ENCODE data around the gene ARL4D. TPM values are rescaled to one million over a fixed set of nuclear protein-coding genes. Genes with fewer than 3 reads are reported as not detected.
"Not testable (repeated sequence)": the region's sequence is repeated elsewhere in the genome, so short reads cannot be mapped to it uniquely, and the experiment has no call there.

The ARL4D gene
- polyA plus RNA-seq, 4 donors: 8.7 to 16.8 (median 10.2) TPM

GRCh38 chr17:43392397-43392796 is 6.4 kb upstream of the ARL4D start:
- no peak for DNase-seq (ENCODE audit: low read depth in 4 of 4, low spot score in 3 of 4)

- DNase-seq (ENCODE audit: low read depth in 4 of 4, low spot score in 3 of 4): peak; percentile 82 to 87 (median 86)
Measured at GRCh38 chr17:43393944-43394482, 4.8 kb upstream of the ARL4D start.

- not testable (repeated sequence) for DNase-seq (ENCODE audit: low read depth in 4 of 4, low spot score in 3 of 4)
Measured at GRCh38 chr17:43394696-43395095, 4.1 kb upstream of the ARL4D start.

GRCh38 chr17:43395165-43395564 is 3.6 kb upstream of the ARL4D start:
- DNase-seq (ENCODE audit: low read depth in 4 of 4, low spot score in 3 of 4): no peak

GRCh38 chr17:43396491-43397060 is 2.2 kb upstream of the ARL4D start:
- no peak for DNase-seq (ENCODE audit: low read depth in 4 of 4, low spot score in 3 of 4)

GRCh38 chr17:43399839-43400328 is 1.1 kb downstream of the ARL4D start:
- DNase-seq (ENCODE audit: low read depth in 4 of 4, low spot score in 3 of 4): no peak

GRCh38 chr17:43400943-43401717 is 2.3 kb downstream of the ARL4D start:
- DNase-seq (ENCODE audit: low read depth in 4 of 4, low spot score in 3 of 4): no peak

- no peak for DNase-seq (ENCODE audit: low read depth in 4 of 4, low spot score in 3 of 4)
Measured at GRCh38 chr17:43402078-43402477, 3.3 kb downstream of the ARL4D start.

GRCh38 chr17:43402567-43402966 is 3.8 kb downstream of the ARL4D start:
- DNase-seq (ENCODE audit: low read depth in 4 of 4, low spot score in 3 of 4): no peak

- DNase-seq (ENCODE audit: low read depth in 4 of 4, low spot score in 3 of 4): no peak
Measured at GRCh38 chr17:43403846-43404245, 5.1 kb downstream of the ARL4D start.

GRCh38 chr17:43405861-43406260 is 7.1 kb downstream of the ARL4D start:
- no peak for DNase-seq (ENCODE audit: low read depth in 4 of 4, low spot score in 3 of 4)

- no peak for DNase-seq (ENCODE audit: low read depth in 4 of 4, low spot score in 3 of 4)
Measured at GRCh38 chr17:43406676-43407645, 8.2 kb downstream of the ARL4D start.

GRCh38 chr17:43409131-43409530 is 10.3 kb downstream of the ARL4D start:
- no peak for DNase-seq (ENCODE audit: low read depth in 4 of 4, low spot score in 3 of 4)

GRCh38 chr17:43410557-43411368 is 12.0 kb downstream of the ARL4D start:
- no peak for DNase-seq (ENCODE audit: low read depth in 4 of 4, low spot score in 3 of 4)

GRCh38 chr17:43411369-43411677 is 12.5 kb downstream of the ARL4D start:
- DNase-seq (ENCODE audit: low read depth in 4 of 4, low spot score in 3 of 4): no peak

GRCh38 chr17:43411749-43412148 is 13.0 kb downstream of the ARL4D start:
- DNase-seq (ENCODE audit: low read depth in 4 of 4, low spot score in 3 of 4): no peak

- no peak for DNase-seq (ENCODE audit: low read depth in 4 of 4, low spot score in 3 of 4)
Measured at GRCh38 chr17:43412166-43412565, 13.4 kb downstream of the ARL4D start.

- no peak for DNase-seq (ENCODE audit: low read depth in 4 of 4, low spot score in 3 of 4)
Measured at GRCh38 chr17:43416998-43417890, 18.5 kb downstream of the ARL4D start.
